Gastroesophageal sphincter (tissue), 3 donors: ENCODE data around the gene SPINK4.

ENCODE experiments used
- CTCF ChIP-seq, 4 experiments: fragments of 200-600 bp in 2 of 4; fragments of 450-650 bp in 2 of 4; sonication (generic) in 1 of 4; IDR thresholded peaks; one replicate each; pipeline ENCODE4 v1.5.1; 2017 to 2019; ENCODE audit warnings: antibody characterized with exemption in 4 of 4, mild to moderate bottlenecking in 2 of 4, moderate library complexity in 2 of 4
- EP300 ChIP-seq: sonication (generic); formaldehyde crosslinking; IDR thresholded peaks from one replicate; pipeline ENCODE4 v1.6.1; 2017; ENCODE audit warnings: antibody characterized with exemption, mild to moderate bottlenecking
- POLR2A ChIP-seq, 2 donors: fragments of 450-650 bp; IDR thresholded peaks; one replicate each; pipeline ENCODE4 v1.6.1; 2017; ENCODE audit warnings: antibody characterized with exemption in 2 of 2, mild to moderate bottlenecking in 2 of 2, moderate library complexity in 1 of 2
- POLR2AphosphoS5 ChIP-seq: sonication (generic); formaldehyde crosslinking; IDR thresholded peaks from one replicate; pipeline ENCODE4 v1.6.1; 2017; ENCODE audit warnings: antibody characterized with exemption

- no peak for TF ChIP-seq CTCF (IDR thresholded peaks at IDR 0.05)
- no peak for TF ChIP-seq EP300
- no peak for TF ChIP-seq POLR2A (IDR thresholded peaks at IDR 0.05)
- TF ChIP-seq POLR2AphosphoS5, result no peak
Measured at GRCh38 chr9:33234511-33235467, 5.2 kb upstream of the SPINK4 start.
